ENCODE results near the gene CCDC54. TPM values are rescaled to one million over a fixed set of nuclear protein-coding genes. Genes with fewer than 3 reads are reported as not detected.
A peak's percentile ranks its signal among the peaks of the same experiment; 100 is the strongest.
"Not testable (repeated sequence)": the region's sequence is repeated elsewhere in the genome, so short reads cannot be mapped to it uniquely, and the experiment has no call there.

Gene CCDC54
- total RNA-seq, result not detected
- not detected for polyA plus RNA-seq (ENCODE audit: insufficient read depth, low read depth, low replicate concordance)
- long read RNA-seq, donor 1, result 0 reads
- long read RNA-seq, donor 2, result 0 reads
- long read RNA-seq, donor 3, result 0 reads
- long read RNA-seq, donor 4, result 0 reads
- long read RNA-seq, donor 5, result 0 reads
- long read RNA-seq, donor 6, result 0 reads
- long read RNA-seq, donor 7, result 0 reads
- long read RNA-seq, donor 8, result 0 reads
- long read RNA-seq, donor 9, result 0 reads
- long read RNA-seq, donor 10, result 0 reads

GRCh38 chr3:107377151-107377550 is at the start of gene CCDC54:
Gene CCDC54, plus strand, starts transcription at chr3:107377439. Its CDS starts 149 bp downstream, at chr3:107377588.
- Histone ChIP-seq H3K4me1 (ENCODE audit: control insufficient read depth in 2 of 3, insufficient read depth in 2 of 3, low read depth in 1 of 3, low read length in 3 of 3) (no peaks in the 10 kb centered on the region), H3K27ac (ENCODE audit: low read depth in 2 of 2, low read length in 2 of 2) (no peak within 1 kb of the TSS), H3K4me3 (ENCODE audit: low read length in 3 of 3) (no peak within 1 kb of the TSS), H3K9ac (ENCODE audit: low read length in 3 of 3) (no peak within 1 kb of the TSS), H3K9me3 (ENCODE audit: control insufficient read depth in 2 of 3, insufficient read depth in 1 of 3, low read length in 3 of 3) (no peaks in the 10 kb centered on the region), H3K27me3 (ENCODE audit: control insufficient read depth, insufficient read depth, low read length) (no peaks in the 10 kb centered on the region), H3K36me3 (ENCODE audit: control insufficient read depth in 2 of 3, insufficient read depth in 3 of 3, low read length in 3 of 3) (no peaks in the 10 kb centered on the region)
- intact Hi-C loops (cut with DNase I), result no loop called here
- DNase-seq (peak in 1 of 5 donors; percentile 4), FAIRE-seq (no peak)
- TF ChIP-seq, protein P1, sequence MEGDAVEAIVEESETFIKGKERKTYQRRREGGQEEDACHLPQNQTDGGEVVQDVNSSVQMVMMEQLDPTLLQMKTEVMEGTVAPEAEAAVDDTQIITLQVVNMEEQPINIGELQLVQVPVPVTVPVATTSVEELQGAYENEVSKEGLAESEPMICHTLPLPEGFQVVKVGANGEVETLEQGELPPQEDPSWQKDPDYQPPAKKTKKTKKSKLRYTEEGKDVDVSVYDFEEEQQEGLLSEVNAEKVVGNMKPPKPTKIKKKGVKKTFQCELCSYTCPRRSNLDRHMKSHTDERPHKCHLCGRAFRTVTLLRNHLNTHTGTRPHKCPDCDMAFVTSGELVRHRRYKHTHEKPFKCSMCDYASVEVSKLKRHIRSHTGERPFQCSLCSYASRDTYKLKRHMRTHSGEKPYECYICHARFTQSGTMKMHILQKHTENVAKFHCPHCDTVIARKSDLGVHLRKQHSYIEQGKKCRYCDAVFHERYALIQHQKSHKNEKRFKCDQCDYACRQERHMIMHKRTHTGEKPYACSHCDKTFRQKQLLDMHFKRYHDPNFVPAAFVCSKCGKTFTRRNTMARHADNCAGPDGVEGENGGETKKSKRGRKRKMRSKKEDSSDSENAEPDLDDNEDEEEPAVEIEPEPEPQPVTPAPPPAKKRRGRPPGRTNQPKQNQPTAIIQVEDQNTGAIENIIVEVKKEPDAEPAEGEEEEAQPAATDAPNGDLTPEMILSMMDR (IDR thresholded peaks at IDR 0.05; ENCODE audit: borderline replicate concordance, extremely low read depth, insufficient read depth), result no peak

DNA sequence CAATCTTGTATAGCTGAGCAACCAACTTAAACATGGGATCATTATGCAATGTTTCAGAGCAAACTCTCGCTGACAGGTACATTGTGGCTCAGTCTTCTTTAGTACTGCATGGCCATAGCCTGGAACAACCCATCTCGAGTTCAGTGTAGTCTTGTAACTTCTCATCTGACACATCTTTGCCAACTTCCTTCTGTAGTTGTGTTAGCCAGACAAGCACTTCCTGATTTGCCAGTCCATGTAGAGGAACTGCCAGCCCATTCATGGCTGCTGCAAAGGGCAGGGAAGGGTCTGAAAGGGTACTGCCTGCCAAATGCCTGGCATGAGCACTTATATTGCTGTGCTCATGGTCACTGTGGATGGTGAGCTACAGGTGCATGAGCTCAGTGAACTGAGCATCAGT is 49.2 kb upstream of the CCDC54 start:
- intact Hi-C loops (cut with DNase I), result no loop called here
- Histone ChIP-seq H3K36me3 (ENCODE audit: control insufficient read depth in 2 of 3, insufficient read depth in 3 of 3, low read length in 3 of 3) (no peaks in the 10 kb centered on the region), H3K4me1 (ENCODE audit: control insufficient read depth in 2 of 3, insufficient read depth in 2 of 3, low read depth in 1 of 3, low read length in 3 of 3) (no peaks in the 10 kb centered on the region), H3K27ac (ENCODE audit: low read depth in 2 of 2, low read length in 2 of 2) (no peak overlapping the region), H3K27me3 (ENCODE audit: control insufficient read depth, insufficient read depth, low read length) (no peaks in the 10 kb centered on the region), H3K4me3 (ENCODE audit: low read length in 3 of 3) (no peak overlapping the region), H3K9me3 (ENCODE audit: control insufficient read depth in 2 of 3, insufficient read depth in 1 of 3, low read length in 3 of 3) (no peaks in the 10 kb centered on the region), H3K9ac (ENCODE audit: low read length in 3 of 3) (no peak overlapping the region)
- TF ChIP-seq, protein P1 (IDR thresholded peaks at IDR 0.05; ENCODE audit: borderline replicate concordance, extremely low read depth, insufficient read depth), result no peak
- DNase-seq, result no peak
- FAIRE-seq, result no peak

GRCh38 chr3:107329088-107329487 is 48.2 kb upstream of the CCDC54 start:
- TF ChIP-seq, protein P1 (IDR thresholded peaks at IDR 0.05; ENCODE audit: borderline replicate concordance, extremely low read depth, insufficient read depth), result no peak
- no peak for FAIRE-seq
- H3K27ac ChIP-seq (ENCODE audit: low read depth in 2 of 2, low read length in 2 of 2), result no peak overlapping the region
- DNase-seq, result no peak
- intact Hi-C loops (cut with DNase I), result no loop called here
- H3K9me3 ChIP-seq (ENCODE audit: control insufficient read depth in 2 of 3, insufficient read depth in 1 of 3, low read length in 3 of 3), result no peaks in the 10 kb centered on the region
- H3K27me3 ChIP-seq (ENCODE audit: control insufficient read depth, insufficient read depth, low read length), result no peaks in the 10 kb centered on the region
- H3K4me3 ChIP-seq (ENCODE audit: low read length in 3 of 3), result no peak overlapping the region
- no peak overlapping the region for H3K9ac ChIP-seq (ENCODE audit: low read length in 3 of 3)
- no peaks in the 10 kb centered on the region for H3K36me3 ChIP-seq (ENCODE audit: control insufficient read depth in 2 of 3, insufficient read depth in 3 of 3, low read length in 3 of 3)
- no peaks in the 10 kb centered on the region for H3K4me1 ChIP-seq (ENCODE audit: control insufficient read depth in 2 of 3, insufficient read depth in 2 of 3, low read depth in 1 of 3, low read length in 3 of 3)

GRCh38 chr3:107339690-107340089 is 37.5 kb upstream of the CCDC54 start:
- H3K9ac ChIP-seq (ENCODE audit: low read length in 3 of 3); FAIRE-seq; H3K9me3 ChIP-seq (ENCODE audit: control insufficient read depth in 2 of 3, insufficient read depth in 1 of 3, low read length in 3 of 3); DNase-seq; H3K4me3 ChIP-seq (ENCODE audit: low read length in 3 of 3); H3K27ac ChIP-seq (ENCODE audit: low read depth in 2 of 2, low read length in 2 of 2); intact Hi-C loops (cut with DNase I); H3K4me1 ChIP-seq (ENCODE audit: control insufficient read depth in 2 of 3, insufficient read depth in 2 of 3, low read depth in 1 of 3, low read length in 3 of 3); H3K36me3 ChIP-seq (ENCODE audit: control insufficient read depth in 2 of 3, insufficient read depth in 3 of 3, low read length in 3 of 3); H3K27me3 ChIP-seq (ENCODE audit: control insufficient read depth, insufficient read depth, low read length): not testable (repeated sequence)

Data from kidney (tissue), 22 donors.